ENCODE results near the gene AKAIN1.

- no peak for TF ChIP-seq POLR2A (IDR thresholded peaks at IDR 0.05)
- no peak for TF ChIP-seq CTCF (IDR thresholded peaks at IDR 0.05)
Observed at GRCh38 chr18:5237083-5237722, 40.1 kb upstream of the AKAIN1 start.

Data from body of pancreas (tissue), 4 donors.